K562 (cell line): ENCODE measurements around the gene WDR54. TPM values are rescaled to one million over a fixed set of nuclear protein-coding genes. Genes with fewer than 3 reads are reported as not detected.

Experiments used
- KLF1 ChIP-seq: fragments of 450-650 bp; IDR thresholded peaks from 2 replicates; pipeline ENCODE4 v1.6.1; 2016; ENCODE audit warnings: missing genetic modification characterization, missing compliant biosample characterization
- RBFOX2 ChIP-seq: fragments of 200-400 bp; formaldehyde crosslinking; IDR thresholded peaks from 2 replicates; pipeline ENCODE4 v1.6.1; 2017; ENCODE audit warnings: low read depth, mild to moderate bottlenecking, low read length, moderate library complexity
- SMAD1 ChIP-seq: fragments of 150-350 bp; IDR thresholded peaks from 2 replicates; pipeline ENCODE4 v1.6.1; 2014; ENCODE audit warnings: low read length, low read depth; ENCODE audit not compliant: partially characterized antibody
- ZNF197 ChIP-seq: fragments of 200-800 bp; sonication (Bioruptor generic); IDR thresholded peaks from 2 replicates; pipeline ENCODE4 v1.6.1; 2016; ENCODE audit warnings: low read depth, missing genetic modification characterization, missing compliant biosample characterization
- ZNF263 ChIP-seq: sonication (generic); formaldehyde crosslinking; IDR thresholded peaks from 2 replicates; pipeline ENCODE4 v1.8.0; 2022; ENCODE audit warnings: mild to moderate bottlenecking, missing genetic modification reagents, borderline replicate concordance
- ZNF384 ChIP-seq: IDR thresholded peaks from 2 replicates; pipeline ENCODE4 v1.6.1; 2012; ENCODE audit warnings: low read depth, low read length, improper control_type of control experiment
- ZNF586 ChIP-seq: fragments of 450-650 bp; formaldehyde crosslinking; conservative IDR thresholded peaks from 2 replicates; pipeline ENCODE4 v1.4.0; 2020; ENCODE audit warnings: mild to moderate bottlenecking, moderate library complexity
- polyA plus RNA-seq, 8 experiments: library from polyadenylated mRNA; depleted of rRNA in 4 of 8; stranded (reverse) in 5 of 8; unstranded in 3 of 8; fragments of >200 nt; fragmentation: Nextera tagmentation in 2 of 8; fragmentation: Illumina TruSeq in 1 of 8; extraction: Ambion mirVana in 2 of 8; extraction: Trizol in 1 of 8; gene quantifications; 2 replicates each; pipeline versions ENCODE4 v1.2.1 to v1.2.3, GENCODE V29; 2011 to 2014; ENCODE audit warnings: inconsistent platforms in 1 of 8, missing spikeins in 1 of 8
- total RNA-seq, 7 experiments: library from RNA; depleted of rRNA in 6 of 7; stranded (reverse); fragments of >200 nt in 6 of 7; fragmentation: Illumina TruSeq in 2 of 7; extraction: Trizol in 2 of 7; gene quantifications; 2 replicates each; pipeline versions ENCODE4 v1.2.1 to v1.2.3, GENCODE V29; 2011 to 2021; ENCODE audit warnings: low replicate concordance in 1 of 7
- TF ChIP-seq, protein P1 (sequence below): fragments of 450-650 bp; IDR thresholded peaks from 2 replicates; pipeline ENCODE4 v1.6.1; 2016; ENCODE audit warnings: low read depth, mild to moderate bottlenecking, moderate library complexity
- TF ChIP-seq, protein P2 (sequence below), 2 experiments: fragments of 450-650 bp; formaldehyde crosslinking in 1 of 2; IDR thresholded peaks; 2 replicates each; pipeline versions ENCODE4 v1.4.0 to v1.6.1; 2014 to 2020; ENCODE audit warnings: mild to moderate bottlenecking in 2 of 2, borderline replicate concordance in 1 of 2, low read depth in 1 of 2
- TF ChIP-seq, protein P3 (sequence below): sonication (generic); formaldehyde crosslinking; IDR thresholded peaks from 2 replicates; pipeline ENCODE4 v1.8.0; 2022; ENCODE audit warnings: missing genetic modification reagents, mild to moderate bottlenecking, moderate library complexity, borderline replicate concordance
- TF ChIP-seq, protein P4 (sequence below): sonication (generic); formaldehyde crosslinking; IDR thresholded peaks from 2 replicates; pipeline ENCODE4 v1.8.0; 2022; ENCODE audit warnings: mild to moderate bottlenecking, missing genetic modification reagents, borderline replicate concordance

WDR54 gene
- total and polyA plus RNA-seq, 9 of the 15 experiments (the other 6 are each of a cell fraction or from before 2014, with no cell fraction given), result 5.2 to 15.2 (median 7.4) TPM

DNA sequence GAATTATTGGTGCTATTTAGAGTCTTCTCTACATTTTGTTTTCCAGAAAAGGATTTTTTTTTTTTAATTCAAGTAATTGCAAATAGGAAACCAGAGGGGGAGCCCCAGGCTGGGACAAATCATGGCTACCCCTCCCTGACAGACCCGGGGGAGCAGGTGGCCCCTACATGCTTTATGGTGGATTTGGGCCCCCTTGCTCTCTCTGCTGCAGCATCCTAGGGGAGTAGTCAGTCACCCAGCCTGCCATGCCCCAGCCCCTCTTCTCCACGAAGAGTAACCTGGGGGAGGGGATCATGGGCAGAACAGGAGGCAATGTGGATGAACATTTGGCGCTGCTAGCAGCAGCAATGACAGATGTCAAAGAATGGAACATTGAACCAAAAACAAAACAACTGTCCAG, 4.8 kb upstream of the WDR54 start (continued):
- TF ChIP-seq KLF1 (tag), result no peak
- TF ChIP-seq ZNF263, result no peak
- no peak for TF ChIP-seq RBFOX2
- TF ChIP-seq, protein P1, sequence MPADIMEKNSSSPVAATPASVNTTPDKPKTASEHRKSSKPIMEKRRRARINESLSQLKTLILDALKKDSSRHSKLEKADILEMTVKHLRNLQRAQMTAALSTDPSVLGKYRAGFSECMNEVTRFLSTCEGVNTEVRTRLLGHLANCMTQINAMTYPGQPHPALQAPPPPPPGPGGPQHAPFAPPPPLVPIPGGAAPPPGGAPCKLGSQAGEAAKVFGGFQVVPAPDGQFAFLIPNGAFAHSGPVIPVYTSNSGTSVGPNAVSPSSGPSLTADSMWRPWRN, result no peak
- no peak for TF ChIP-seq ZNF586
- TF ChIP-seq ZNF197, result no peak
- TF ChIP-seq, protein P2, sequence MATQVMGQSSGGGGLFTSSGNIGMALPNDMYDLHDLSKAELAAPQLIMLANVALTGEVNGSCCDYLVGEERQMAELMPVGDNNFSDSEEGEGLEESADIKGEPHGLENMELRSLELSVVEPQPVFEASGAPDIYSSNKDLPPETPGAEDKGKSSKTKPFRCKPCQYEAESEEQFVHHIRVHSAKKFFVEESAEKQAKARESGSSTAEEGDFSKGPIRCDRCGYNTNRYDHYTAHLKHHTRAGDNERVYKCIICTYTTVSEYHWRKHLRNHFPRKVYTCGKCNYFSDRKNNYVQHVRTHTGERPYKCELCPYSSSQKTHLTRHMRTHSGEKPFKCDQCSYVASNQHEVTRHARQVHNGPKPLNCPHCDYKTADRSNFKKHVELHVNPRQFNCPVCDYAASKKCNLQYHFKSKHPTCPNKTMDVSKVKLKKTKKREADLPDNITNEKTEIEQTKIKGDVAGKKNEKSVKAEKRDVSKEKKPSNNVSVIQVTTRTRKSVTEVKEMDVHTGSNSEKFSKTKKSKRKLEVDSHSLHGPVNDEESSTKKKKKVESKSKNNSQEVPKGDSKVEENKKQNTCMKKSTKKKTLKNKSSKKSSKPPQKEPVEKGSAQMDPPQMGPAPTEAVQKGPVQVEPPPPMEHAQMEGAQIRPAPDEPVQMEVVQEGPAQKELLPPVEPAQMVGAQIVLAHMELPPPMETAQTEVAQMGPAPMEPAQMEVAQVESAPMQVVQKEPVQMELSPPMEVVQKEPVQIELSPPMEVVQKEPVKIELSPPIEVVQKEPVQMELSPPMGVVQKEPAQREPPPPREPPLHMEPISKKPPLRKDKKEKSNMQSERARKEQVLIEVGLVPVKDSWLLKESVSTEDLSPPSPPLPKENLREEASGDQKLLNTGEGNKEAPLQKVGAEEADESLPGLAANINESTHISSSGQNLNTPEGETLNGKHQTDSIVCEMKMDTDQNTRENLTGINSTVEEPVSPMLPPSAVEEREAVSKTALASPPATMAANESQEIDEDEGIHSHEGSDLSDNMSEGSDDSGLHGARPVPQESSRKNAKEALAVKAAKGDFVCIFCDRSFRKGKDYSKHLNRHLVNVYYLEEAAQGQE (IDR thresholded peaks at IDR 0.05; ENCODE audit: borderline replicate concordance), result peak; percentile 25; the same call in 1 of the 2 replicates
- TF ChIP-seq, protein P2 (CRISPR knock-in tag; IDR thresholded peaks at IDR 0.05; ENCODE audit: low read depth), result no peak
- TF ChIP-seq, protein P3, sequence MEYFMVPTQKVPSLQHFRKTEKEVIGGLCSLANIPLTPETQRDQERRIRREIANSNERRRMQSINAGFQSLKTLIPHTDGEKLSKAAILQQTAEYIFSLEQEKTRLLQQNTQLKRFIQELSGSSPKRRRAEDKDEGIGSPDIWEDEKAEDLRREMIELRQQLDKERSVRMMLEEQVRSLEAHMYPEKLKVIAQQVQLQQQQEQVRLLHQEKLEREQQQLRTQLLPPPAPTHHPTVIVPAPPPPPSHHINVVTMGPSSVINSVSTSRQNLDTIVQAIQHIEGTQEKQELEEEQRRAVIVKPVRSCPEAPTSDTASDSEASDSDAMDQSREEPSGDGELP (CRISPR knock-in tag), result no peak
- TF ChIP-seq, protein P4, sequence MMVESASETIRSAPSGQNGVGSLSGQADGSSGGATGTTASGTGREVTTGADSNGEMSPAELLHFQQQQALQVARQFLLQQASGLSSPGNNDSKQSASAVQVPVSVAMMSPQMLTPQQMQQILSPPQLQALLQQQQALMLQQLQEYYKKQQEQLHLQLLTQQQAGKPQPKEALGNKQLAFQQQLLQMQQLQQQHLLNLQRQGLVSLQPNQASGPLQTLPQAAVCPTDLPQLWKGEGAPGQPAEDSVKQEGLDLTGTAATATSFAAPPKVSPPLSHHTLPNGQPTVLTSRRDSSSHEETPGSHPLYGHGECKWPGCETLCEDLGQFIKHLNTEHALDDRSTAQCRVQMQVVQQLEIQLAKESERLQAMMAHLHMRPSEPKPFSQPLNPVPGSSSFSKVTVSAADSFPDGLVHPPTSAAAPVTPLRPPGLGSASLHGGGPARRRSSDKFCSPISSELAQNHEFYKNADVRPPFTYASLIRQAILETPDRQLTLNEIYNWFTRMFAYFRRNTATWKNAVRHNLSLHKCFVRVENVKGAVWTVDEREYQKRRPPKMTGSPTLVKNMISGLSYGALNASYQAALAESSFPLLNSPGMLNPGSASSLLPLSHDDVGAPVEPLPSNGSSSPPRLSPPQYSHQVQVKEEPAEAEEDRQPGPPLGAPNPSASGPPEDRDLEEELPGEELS (CRISPR knock-in tag), result no peak
- TF ChIP-seq SMAD1, result no peak
- TF ChIP-seq ZNF384, result peak; percentile 66; the same call in 1 of the 2 replicates
- TF ChIP-seq, all 486 proteins: peak for 5
